ENCODE data around the gene DYSF.
"Not testable (repeated sequence)": the region's sequence is repeated elsewhere in the genome, so short reads cannot be mapped to it uniquely, and the experiment has no call there.

DYSF gene

GRCh38 chr2:71479261-71479660 is 25.9 kb downstream of the DYSF start:
- no peak overlapping the region for H3K4me3 ChIP-seq (ENCODE audit: low read depth, low read length)
- no peak for DNase-seq (ENCODE audit: low read depth)
- no peak for TF ChIP-seq CTCF (IDR thresholded peaks at IDR 0.05; ENCODE audit: low read depth, low read length, missing control alignments)

- no peak overlapping the region for H3K4me3 ChIP-seq (ENCODE audit: low read depth, low read length)
- no peak for TF ChIP-seq CTCF (IDR thresholded peaks at IDR 0.05; ENCODE audit: low read depth, low read length, missing control alignments)
- DNase-seq (ENCODE audit: low read depth): no peak
Observed at GRCh38 chr2:71481111-71481510, 27.8 kb downstream of the DYSF start.

GRCh38 chr2:71482055-71482454 is 28.7 kb downstream of the DYSF start:
- TF ChIP-seq CTCF (IDR thresholded peaks at IDR 0.05; ENCODE audit: low read depth, low read length, missing control alignments): no peak
- no peak overlapping the region for H3K4me3 ChIP-seq (ENCODE audit: low read depth, low read length)
- DNase-seq (ENCODE audit: low read depth): no peak

GRCh38 chr2:71483246-71483645 is 29.9 kb downstream of the DYSF start:
- H3K4me3 ChIP-seq (ENCODE audit: low read depth, low read length): no peak overlapping the region
- no peak for TF ChIP-seq CTCF (IDR thresholded peaks at IDR 0.05; ENCODE audit: low read depth, low read length, missing control alignments)
- no peak for DNase-seq (ENCODE audit: low read depth)

GRCh38 chr2:71484354-71484753 is 31.0 kb downstream of the DYSF start:
- no peak overlapping the region for H3K4me3 ChIP-seq (ENCODE audit: low read depth, low read length)
- no peak for DNase-seq (ENCODE audit: low read depth)
- TF ChIP-seq CTCF (IDR thresholded peaks at IDR 0.05; ENCODE audit: low read depth, low read length, missing control alignments): no peak

- TF ChIP-seq CTCF (IDR thresholded peaks at IDR 0.05; ENCODE audit: low read depth, low read length, missing control alignments): no peak
- H3K4me3 ChIP-seq (ENCODE audit: low read depth, low read length): no peak overlapping the region
- DNase-seq (ENCODE audit: low read depth): no peak
Observed at GRCh38 chr2:71486881-71487640, 33.7 kb downstream of the DYSF start.

GRCh38 chr2:71491551-71491950 is 38.2 kb downstream of the DYSF start:
- not testable (repeated sequence) for DNase-seq (ENCODE audit: low read depth); H3K4me3 ChIP-seq (ENCODE audit: low read depth, low read length)
